Measurements from ENCODE around the gene SNW1.

DNA sequence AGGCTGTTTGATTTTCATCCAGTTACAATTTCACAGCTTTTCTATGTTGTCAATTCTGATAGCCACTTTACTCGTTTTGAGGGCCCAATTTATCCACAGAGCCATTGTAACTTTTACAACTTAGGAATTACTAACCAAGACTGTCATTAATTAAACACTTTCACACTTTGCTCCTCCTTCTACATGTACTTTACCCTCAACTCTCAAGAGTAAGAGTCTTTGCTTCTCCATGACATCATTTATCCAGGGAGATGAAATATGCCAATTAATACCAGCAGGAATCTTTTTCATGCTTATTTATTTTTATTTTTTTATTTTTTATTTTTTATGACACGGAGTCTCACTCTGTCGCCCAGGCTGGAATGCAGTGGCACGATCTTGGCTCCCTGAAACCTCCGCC, 39.5 kb downstream of the SNW1 start:
- TF ChIP-seq POLR2A (IDR thresholded peaks at IDR 0.05; ENCODE audit: low read length) (no peak), GATA1 (IDR thresholded peaks at IDR 0.05; ENCODE audit: low read depth, low read length) (no peak)

Measured in erythroblast (primary cell).